Choroid plexus epithelial cell (primary cell): ENCODE results near the gene PPDPF.

Experiments used
- DNase-seq: peaks from one replicate; pipeline ENCODE4 v3.0.0-alpha.2; 2010; ENCODE audit warnings: low read depth
- H3K4me3 ChIP-seq: 2 replicates; pipeline ENCODE4 v1.5.1; 2011; ENCODE audit warnings: low read depth, mild to moderate bottlenecking, control low read depth, low read length, moderate library complexity
- CTCF ChIP-seq: conservative IDR thresholded peaks from 2 replicates; pipeline ENCODE4 v1.5.1; 2011; ENCODE audit warnings: low read depth, mild to moderate bottlenecking, control low read depth, inconsistent platforms, low read length, moderate library complexity

Gene PPDPF

GRCh38 chr20:63530788-63531160, 10.2 kb downstream of the PPDPF start:
- H3K4me3 ChIP-seq, result no peak overlapping the region
- TF ChIP-seq CTCF, result no peak
- DNase-seq, result no peak

GRCh38 chr20:63531686-63532448, 11.3 kb downstream of the PPDPF start:
- DNase-seq, result no peak
- no peak overlapping the region for H3K4me3 ChIP-seq
- no peak for TF ChIP-seq CTCF

GRCh38 chr20:63532449-63532971, 11.9 kb downstream of the PPDPF start:
- no peak for TF ChIP-seq CTCF
- H3K4me3 ChIP-seq, result no peak overlapping the region
- no peak for DNase-seq

GRCh38 chr20:63533388-63533787, 12.8 kb downstream of the PPDPF start:
- TF ChIP-seq CTCF, result no peak
- DNase-seq, result no peak
- no peak overlapping the region for H3K4me3 ChIP-seq

GRCh38 chr20:63533871-63534393, 13.4 kb downstream of the PPDPF start:
- no peak for DNase-seq
- H3K4me3 ChIP-seq, result no peak overlapping the region
- TF ChIP-seq CTCF, result no peak

- H3K4me3 ChIP-seq, result no peak overlapping the region
- no peak for DNase-seq
- TF ChIP-seq CTCF, result no peak
Observed at GRCh38 chr20:63534427-63534830, 13.9 kb downstream of the PPDPF start.
